Activated T-cell treated with anti-CD3 and anti-CD28 coated beads, Interleukin-2, amount 50 U/mL, for 4 hours (primary cell): ENCODE measurements around the gene OR1M1. TPM values are rescaled to one million over a fixed set of nuclear protein-coding genes. Genes with fewer than 3 reads are reported as not detected.
"Not testable (repeated sequence)": the region's sequence is repeated elsewhere in the genome, so short reads cannot be mapped to it uniquely, and the experiment has no call there.

Source experiments
- ATAC-seq, 2 donors: fragments of 200-7000 bp; cut with Tn5 transposase; one replicate each; pipeline ENCODE4 v1.10.0; 2021
- DNase-seq: peaks from one replicate; pipeline ENCODE4 v3.0.0-alpha.2; 2020
- H3K27me3 Mint-ChIP-seq: one replicate; pipeline ENCODE4 v1.8.0; 2021; ENCODE audit warnings: low read depth, mixed read lengths
- H3K36me3 Mint-ChIP-seq: one replicate; pipeline ENCODE4 v1.8.0; 2022; ENCODE audit warnings: mixed read lengths; ENCODE audit not compliant: insufficient read depth
- H3K4me1 Mint-ChIP-seq: one replicate; pipeline ENCODE4 v1.8.0; 2021; ENCODE audit warnings: low read depth, mixed read lengths
- H3K4me3 Mint-ChIP-seq: one replicate; pipeline ENCODE4 v1.8.0; 2021; ENCODE audit warnings: mild to moderate bottlenecking, moderate library complexity, mixed read lengths
- H3K9me3 Mint-ChIP-seq: one replicate; pipeline ENCODE4 v1.8.0; 2021; ENCODE audit warnings: mixed read lengths
- total RNA-seq, 3 donors: library from RNA; stranded (reverse); gene quantifications; one replicate each; pipeline ENCODE4 v1.2.1, GENCODE V29; 2021

OR1M1 gene
- total RNA-seq, 3 donors from 2014 or later: not detected

DNA sequence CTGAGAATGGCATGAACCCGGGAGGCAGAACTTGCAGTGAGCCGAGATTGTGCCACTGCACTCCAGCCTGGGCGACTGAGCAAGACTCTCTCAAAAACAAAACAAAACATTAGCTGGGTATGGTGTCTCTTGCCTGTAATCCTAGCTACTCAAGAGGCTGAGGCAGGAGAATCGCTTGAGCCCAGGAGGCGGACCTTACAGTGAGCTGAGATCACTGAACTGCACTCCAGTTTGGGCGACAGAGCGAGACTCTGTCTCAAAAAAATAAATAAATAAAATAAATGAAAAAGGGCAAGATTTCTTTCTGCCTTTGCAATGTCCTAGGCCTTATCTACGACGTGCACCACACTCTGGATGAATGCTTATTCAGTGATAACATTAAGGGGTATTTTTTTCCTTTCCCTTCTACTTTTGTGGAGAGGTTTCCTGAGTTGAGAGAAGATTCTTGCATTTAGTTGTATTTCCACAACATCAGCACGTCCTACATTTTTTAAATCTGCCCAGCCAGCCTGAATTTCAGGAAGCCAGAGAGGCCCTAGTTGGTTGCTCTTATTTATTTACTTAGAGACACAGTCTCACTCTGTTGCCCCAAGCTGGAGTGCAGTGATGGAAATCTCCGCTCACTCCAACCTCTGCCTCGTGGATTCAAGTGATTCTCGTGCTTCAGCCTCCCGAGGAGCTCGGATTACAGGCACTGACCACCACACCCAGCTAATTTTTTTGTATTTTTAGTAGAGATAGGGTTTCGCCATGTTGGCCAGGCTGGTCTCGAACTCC, 26.1 kb upstream of the OR1M1 start:
- ATAC-seq (no peak), DNase-seq (no peak)
- H3K4me1 Mint-ChIP-seq: no peaks in the 10 kb centered on the region
- H3K9me3 Mint-ChIP-seq: no peaks in the 10 kb centered on the region
- H3K4me3 Mint-ChIP-seq: no peak overlapping the region
- no peaks in the 10 kb centered on the region for H3K36me3 Mint-ChIP-seq
- H3K27me3 Mint-ChIP-seq: peaks cover 4% of the 10 kb centered on the region

DNA sequence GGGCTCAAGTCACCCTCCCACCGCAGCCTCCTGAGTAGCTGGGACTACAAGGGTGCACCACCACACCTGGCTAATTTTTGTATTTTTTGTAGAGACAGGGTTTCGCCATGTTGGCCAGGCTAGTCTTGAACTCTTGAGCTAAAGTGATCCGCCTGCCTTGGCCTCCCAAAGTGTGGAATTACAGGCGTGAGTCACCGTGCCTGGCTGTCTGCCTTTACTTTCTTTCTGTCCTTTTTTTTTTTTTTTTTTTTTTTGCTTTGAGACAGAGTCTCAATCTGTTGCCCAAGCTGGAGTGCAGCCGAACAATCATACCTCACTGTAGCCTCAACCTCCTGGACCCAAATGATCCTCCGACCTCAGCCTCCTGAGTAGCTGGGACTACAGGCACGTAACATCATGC, 25.0 kb upstream of the OR1M1 start:
- no peak overlapping the region for H3K4me3 Mint-ChIP-seq
- H3K4me1 Mint-ChIP-seq: no peaks in the 10 kb centered on the region
- no peak for ATAC-seq
- peaks cover 4% of the 10 kb centered on the region for H3K27me3 Mint-ChIP-seq
- DNase-seq: no peak
- no peaks in the 10 kb centered on the region for H3K9me3 Mint-ChIP-seq
- H3K36me3 Mint-ChIP-seq: no peaks in the 10 kb centered on the region

DNA sequence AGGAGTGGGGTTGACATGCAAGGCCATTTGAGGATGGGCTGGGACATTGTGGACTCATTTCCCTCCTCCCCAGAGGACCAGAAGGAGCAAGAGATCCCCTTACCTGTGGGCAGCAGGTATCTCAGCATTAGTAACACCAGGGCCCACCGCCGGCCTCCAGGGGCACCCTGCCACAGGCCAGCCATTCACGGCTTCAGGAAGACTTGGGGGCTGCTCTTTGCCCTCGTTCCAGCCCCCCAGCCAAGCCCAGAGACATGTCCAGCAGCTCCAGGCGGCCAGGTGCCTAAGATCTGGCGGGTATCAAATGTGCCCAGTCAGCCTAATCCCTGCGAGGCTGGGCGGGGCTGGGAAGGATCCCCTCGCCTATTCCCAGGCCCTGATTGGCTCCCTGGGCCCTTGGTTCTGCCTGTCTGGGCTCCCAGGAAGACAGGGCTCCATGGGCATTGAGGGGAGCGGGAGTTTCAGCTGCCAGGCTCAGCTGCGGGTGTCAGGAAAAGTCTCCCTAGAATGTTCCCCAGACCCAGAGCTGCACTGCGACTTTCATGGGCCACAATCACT, 21.3 kb upstream of the OR1M1 start:
- ATAC-seq (no peak), DNase-seq (no peak)
- no peaks in the 10 kb centered on the region for H3K4me1 Mint-ChIP-seq
- no peaks in the 10 kb centered on the region for H3K27me3 Mint-ChIP-seq
- H3K4me3 Mint-ChIP-seq: no peak overlapping the region
- H3K36me3 Mint-ChIP-seq: no peaks in the 10 kb centered on the region
- H3K9me3 Mint-ChIP-seq: no peaks in the 10 kb centered on the region

DNA sequence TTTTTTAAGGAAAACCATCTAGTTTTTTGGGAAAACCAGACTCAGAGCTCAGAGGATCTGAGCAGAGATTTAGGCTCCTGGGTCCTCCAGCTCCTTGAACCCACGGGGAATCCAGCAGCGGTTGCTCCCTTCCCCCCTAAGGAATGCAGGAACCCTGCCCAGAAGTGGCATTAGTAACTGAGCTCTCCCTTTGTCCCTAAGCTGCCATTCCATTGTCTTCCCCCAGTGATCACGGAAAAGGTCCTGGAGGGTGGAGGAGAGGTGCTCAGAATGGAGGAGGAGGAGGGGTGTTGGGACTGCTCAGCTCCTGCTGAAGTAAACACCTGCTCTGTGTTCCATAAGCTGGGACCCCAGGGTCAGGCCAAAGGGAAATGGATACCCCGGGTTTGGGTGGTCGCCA, 16.8 kb upstream of the OR1M1 start:
- Mint-ChIP-seq H3K27me3 (no peaks in the 10 kb centered on the region), H3K36me3 (no peaks in the 10 kb centered on the region), H3K4me3 (no peak overlapping the region), H3K4me1 (no peaks in the 10 kb centered on the region), H3K9me3 (no peaks in the 10 kb centered on the region)
- DNase-seq (no peak), ATAC-seq (no peak)

DNA sequence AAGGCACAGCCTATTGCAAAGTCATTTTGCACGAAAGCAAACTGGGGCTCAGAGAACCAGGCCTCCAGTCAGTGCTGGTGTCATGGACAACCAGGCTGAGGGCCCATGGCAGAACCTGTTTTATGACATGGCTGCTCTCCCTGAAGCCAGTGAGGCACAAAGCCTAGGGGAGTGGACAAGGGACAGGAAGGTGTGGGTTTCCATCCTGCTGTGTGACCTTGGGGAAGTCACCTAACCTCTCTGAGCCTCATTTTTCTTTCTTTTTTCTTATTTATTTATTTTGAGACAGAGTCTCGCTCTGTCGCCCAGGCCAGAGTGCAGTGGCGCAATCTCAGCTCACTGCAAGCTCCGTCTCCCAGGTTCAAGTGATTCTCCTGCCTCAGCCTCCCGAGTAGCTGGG, 15.1 kb upstream of the OR1M1 start:
- not testable (repeated sequence) for H3K36me3 Mint-ChIP-seq, ATAC-seq

DNA sequence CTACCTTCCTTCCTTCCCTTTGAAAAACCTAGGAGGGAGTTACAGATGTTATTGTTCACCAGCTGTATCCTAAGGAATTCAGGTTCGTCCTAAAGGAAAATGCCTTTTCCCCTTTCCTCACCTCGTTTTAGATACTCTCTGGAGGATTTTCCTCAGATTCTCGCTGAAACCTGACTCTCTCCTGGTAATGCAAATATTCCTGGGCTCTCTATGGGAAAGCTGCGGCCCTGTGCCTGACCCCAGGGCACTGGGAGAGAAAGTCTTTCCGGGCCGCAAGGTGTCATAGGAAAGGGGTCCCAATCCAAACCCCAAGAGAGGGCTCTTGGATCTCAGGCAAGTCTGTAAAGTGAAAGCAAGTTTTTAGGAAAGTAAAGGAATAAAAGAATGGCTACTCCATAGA, 13.1 kb upstream of the OR1M1 start:
- no peaks in the 10 kb centered on the region for H3K36me3 Mint-ChIP-seq
- DNase-seq: no peak
- no peaks in the 10 kb centered on the region for H3K9me3 Mint-ChIP-seq
- H3K4me1 Mint-ChIP-seq: no peaks in the 10 kb centered on the region
- no peak for ATAC-seq
- H3K27me3 Mint-ChIP-seq: no peaks in the 10 kb centered on the region
- no peak overlapping the region for H3K4me3 Mint-ChIP-seq

More for the DNA sequence above, 15.1 kb upstream of the OR1M1 start:
- not testable (repeated sequence) for H3K9me3 Mint-ChIP-seq, DNase-seq, H3K4me3 Mint-ChIP-seq, H3K27me3 Mint-ChIP-seq, H3K4me1 Mint-ChIP-seq

DNA sequence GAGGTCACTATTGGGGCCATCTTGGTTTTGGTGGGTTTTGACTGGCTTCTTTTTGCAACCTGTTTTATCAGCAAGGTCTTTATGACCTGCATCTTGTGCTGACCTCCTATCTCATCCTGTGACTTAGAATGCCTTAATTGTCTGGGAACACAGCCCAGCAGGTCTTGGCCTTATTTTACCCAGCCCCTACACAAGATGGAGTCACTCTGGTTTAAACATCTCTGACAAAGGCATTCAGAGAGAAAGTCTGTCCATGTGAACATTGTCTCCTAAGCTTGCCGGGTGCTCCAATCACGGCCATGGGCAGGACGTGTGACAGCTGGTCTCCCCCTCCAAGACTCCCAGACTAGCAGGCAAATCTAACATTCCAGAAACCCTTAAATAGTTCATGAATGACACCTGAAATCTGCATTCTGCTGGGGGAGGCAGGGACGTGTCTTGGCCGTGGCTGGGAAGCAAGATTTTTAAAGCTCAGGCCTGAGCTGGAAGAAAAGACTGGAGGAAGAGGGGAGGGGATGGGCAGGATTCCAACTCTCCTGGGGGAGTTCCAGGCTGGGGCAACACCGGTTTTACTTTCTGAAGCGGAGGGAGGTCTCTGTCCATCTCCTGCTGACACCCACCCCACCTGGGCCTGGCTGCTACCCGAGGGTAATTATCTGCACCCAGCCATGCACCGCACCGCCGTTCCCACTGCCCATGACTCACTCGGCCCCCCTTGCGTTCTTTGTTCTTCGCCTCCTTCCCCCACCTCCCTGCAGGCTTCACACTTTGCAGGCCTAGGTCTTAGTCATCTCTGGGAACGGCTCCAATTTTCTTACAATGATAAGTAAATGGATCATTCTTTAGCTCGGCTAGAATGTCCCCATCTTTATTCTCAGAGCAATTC, 11.6 kb upstream of the OR1M1 start:
- H3K36me3 Mint-ChIP-seq: no peaks in the 10 kb centered on the region
- no peaks in the 10 kb centered on the region for H3K9me3 Mint-ChIP-seq
- no peak for DNase-seq

DNA sequence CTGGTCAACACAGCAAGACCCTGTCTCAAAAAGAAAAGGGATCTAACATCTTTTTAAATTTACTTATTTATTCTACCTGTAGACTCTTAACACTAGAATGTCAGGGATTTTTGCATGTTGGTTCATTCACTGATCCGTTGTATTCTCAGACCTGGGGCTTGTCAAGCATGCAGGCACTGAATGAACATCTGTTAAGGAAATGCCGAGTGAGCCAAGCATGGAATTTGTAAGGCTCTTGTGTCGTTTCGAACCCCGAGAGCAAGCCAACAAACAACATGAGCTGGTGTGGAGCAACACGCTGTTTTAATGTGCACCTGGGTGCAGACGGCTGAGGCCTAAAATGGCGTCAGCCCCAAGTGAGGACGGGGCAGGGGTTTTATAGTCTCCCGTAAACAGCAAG, 10.0 kb upstream of the OR1M1 start:
- Mint-ChIP-seq H3K4me3 (no peak overlapping the region), H3K9me3 (no peaks in the 10 kb centered on the region), H3K4me1 (no peaks in the 10 kb centered on the region), H3K36me3 (no peaks in the 10 kb centered on the region), H3K27me3 (no peaks in the 10 kb centered on the region)
- DNase-seq (no peak), ATAC-seq (no peak)

More for the DNA sequence above, 11.6 kb upstream of the OR1M1 start:
- Mint-ChIP-seq H3K4me1 (no peaks in the 10 kb centered on the region), H3K27me3 (no peaks in the 10 kb centered on the region), H3K4me3 (no peak overlapping the region)
- no peak for ATAC-seq

DNA sequence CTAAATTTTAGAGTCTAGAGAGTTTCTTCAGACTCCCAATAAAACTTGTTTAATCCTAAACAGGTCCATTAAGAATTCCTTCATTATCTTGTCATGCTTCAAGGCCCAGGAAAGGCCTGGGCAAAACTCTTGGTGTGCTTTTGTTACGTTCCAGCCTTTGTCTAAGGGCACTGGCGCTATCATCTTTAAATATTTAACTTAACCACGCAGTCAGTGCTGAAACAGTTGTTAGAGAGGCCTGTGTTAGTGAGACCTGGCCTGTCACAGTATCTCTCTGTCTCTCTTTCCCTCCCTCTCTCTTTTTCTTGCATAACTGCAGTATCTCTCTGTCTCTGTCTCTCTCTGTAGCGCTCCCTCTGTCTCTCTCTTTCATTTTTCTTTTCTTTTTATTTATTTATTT, 8.2 kb upstream of the OR1M1 start:
- no peak for DNase-seq
- Mint-ChIP-seq H3K4me1 (no peaks in the 10 kb centered on the region), H3K36me3 (no peaks in the 10 kb centered on the region), H3K9me3 (no peaks in the 10 kb centered on the region), H3K27me3 (peaks cover 3% of the 10 kb centered on the region), H3K4me3 (no peak overlapping the region)
- ATAC-seq: no peak

DNA sequence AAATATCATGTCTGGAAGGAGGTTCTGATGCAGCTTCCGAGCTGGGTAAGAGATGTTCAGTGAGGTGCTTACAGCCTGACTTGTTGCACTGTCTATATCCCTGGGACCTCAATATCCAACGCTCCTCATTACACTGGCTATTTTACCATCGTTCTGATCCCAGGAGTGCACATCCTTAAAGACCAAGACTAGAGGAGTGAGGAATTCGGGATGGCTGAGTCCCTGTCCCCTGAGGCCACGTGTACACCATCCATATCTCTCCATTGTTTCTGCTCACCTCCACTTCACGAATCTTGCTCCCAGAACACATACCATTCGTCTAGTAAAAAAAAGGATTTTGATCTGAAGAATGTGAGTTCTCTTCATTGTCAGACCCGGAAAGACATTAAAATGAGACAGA, 20.5 kb downstream of the OR1M1 start, which contains the start of gene OR7G2:
OR7G2 (minus strand) TSS at position 101 of the 400 bp plus-strand sequence. CDS start 4,232 bp downstream, outside the sequence.
- H3K9me3 Mint-ChIP-seq: no peaks in the 10 kb centered on the region
- H3K36me3 Mint-ChIP-seq: no peaks in the 10 kb centered on the region
- DNase-seq (no peak), ATAC-seq (no peak)
- no peak within 1 kb of the TSS for H3K4me3 Mint-ChIP-seq
- H3K4me1 Mint-ChIP-seq: no peaks in the 10 kb centered on the region
- peaks cover 27% of the 10 kb centered on the region for H3K27me3 Mint-ChIP-seq

DNA sequence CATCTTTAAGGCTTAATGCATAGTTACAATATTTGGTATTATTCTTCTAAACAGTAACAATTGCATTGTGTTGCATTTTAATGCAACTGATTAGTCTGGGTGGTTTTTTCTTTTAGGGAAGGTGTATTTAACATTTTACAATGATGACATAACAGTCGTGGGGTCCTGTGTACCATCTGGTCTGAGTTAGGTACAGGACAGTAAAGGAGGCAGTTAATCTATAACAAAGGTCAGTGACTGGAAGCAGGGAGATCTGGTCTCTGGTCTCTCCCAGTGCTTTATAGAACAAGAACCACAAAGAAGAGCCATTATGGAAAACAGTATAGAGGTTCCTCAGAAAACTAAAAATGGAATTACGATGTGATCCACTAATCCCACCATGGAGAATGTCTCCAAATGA, 23.1 kb downstream of the OR1M1 start:
- Mint-ChIP-seq H3K36me3 (no peaks in the 10 kb centered on the region), H3K27me3 (peaks cover 26% of the 10 kb centered on the region), H3K4me3 (no peak overlapping the region), H3K9me3 (no peaks in the 10 kb centered on the region), H3K4me1 (no peaks in the 10 kb centered on the region)
- DNase-seq: no peak
- no peak for ATAC-seq

DNA sequence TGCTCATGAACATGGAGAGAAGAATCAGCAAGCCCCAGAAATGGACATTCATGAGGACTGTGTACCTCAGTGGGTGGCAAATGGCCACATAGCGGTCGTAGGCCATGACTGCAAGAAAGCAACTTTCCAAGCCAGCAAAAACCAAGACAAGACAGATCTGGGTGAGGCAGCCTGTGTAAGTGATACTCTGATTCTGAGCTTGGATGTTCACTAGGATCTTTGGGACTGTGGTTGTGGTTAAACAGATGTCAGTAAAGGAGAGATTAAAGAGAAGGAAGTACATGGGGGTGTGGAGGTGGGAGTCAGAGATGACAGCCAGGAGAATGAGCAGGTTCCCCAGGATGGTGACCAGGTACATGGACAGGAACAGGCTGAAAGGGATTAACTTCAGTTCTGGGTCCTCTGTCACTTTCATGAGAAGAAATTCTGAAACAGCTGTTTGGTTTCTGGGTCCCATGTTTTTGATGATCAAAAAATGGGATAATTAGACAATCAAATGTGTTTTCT, 28.5 kb downstream of the OR1M1 start, which contains the start of gene OR7G1:
OR7G1 (minus strand) TSS at position 457 of the 507 bp plus-strand sequence; CDS start at position 457, 0 bp downstream.
- Mint-ChIP-seq H3K4me3 (no peak within 1 kb of the TSS), H3K36me3 (no peaks in the 10 kb centered on the region), H3K4me1 (no peaks in the 10 kb centered on the region), H3K9me3 (no peaks in the 10 kb centered on the region), H3K27me3 (peaks cover 20% of the 10 kb centered on the region)
- ATAC-seq (no peak), DNase-seq (no peak)

DNA sequence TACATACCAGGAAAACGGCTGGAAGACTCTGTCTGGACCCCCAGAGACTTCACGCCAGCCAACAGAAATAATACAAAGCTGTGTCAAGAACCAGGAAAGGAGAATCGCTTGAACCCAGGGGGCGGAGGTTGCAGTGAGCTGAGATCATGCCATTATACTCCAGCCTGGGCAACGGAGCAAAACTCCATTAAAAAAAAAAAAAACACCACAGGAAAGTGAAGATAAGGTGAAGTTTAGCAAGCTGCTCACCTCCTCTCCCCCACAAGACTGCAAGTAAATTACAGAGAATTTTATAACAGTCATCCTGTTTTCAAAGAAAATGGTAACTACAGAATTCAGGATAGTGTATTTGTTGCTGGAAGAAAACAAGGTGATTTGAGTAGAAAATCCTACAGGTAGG, 29.7 kb downstream of the OR1M1 start:
- H3K4me3 Mint-ChIP-seq: no peak overlapping the region
- H3K4me1 Mint-ChIP-seq: no peaks in the 10 kb centered on the region
- no peak for DNase-seq
- ATAC-seq: no peak
- H3K9me3 Mint-ChIP-seq: no peaks in the 10 kb centered on the region
- peaks cover 18% of the 10 kb centered on the region for H3K27me3 Mint-ChIP-seq
- no peaks in the 10 kb centered on the region for H3K36me3 Mint-ChIP-seq

DNA sequence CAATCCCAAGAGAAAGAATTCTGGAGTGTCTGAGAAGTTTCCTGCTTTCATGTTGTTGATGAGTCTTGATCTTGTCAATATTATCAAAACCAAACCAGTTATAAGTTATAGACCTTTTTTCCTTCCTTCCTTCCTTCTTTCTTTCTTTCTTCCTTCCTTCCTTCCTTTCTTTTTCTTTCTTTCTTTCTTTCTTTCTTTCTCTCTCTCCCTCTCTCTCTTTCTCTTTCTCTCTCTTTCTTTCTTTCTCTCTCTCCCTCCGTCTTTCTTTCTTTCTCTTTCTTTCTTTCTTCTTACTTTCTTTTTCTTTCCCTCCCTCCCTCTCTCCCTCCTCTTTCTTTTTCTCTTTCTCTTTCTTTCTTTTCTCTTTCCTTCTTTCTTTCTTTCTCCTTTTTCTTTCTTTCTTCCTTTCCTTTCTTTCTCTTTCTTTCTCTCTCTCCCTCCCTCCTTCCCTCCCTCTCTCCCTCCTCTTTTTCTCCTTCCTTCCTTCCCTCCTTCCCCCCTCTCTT, 40.1 kb downstream of the OR1M1 start, which contains the start of gene OR7G3:
OR7G3 (minus strand) TSS at position 51 of the 506 bp plus-strand sequence; CDS start at position 51, 0 bp downstream.
- no peaks in the 10 kb centered on the region for H3K9me3 Mint-ChIP-seq
- ATAC-seq (no peak), DNase-seq (no peak)
- no peak within 1 kb of the TSS for H3K4me3 Mint-ChIP-seq
- H3K36me3 Mint-ChIP-seq: no peaks in the 10 kb centered on the region
- H3K4me1 Mint-ChIP-seq: peaks cover 5% of the 10 kb centered on the region
- peaks cover 37% of the 10 kb centered on the region for H3K27me3 Mint-ChIP-seq
